ENCODE measurements around the gene SERTAD2.

Gene SERTAD2

GRCh38 chr2:64653109-64654062 is at the start of gene SERTAD2:
TSS of gene SERTAD2 (minus strand) at chr2:64653913. CDS start at chr2:64636871, 17,042 bp downstream.
- DNase-seq (ENCODE audit: insufficient read length, low spot score) (peak; percentile 60), FAIRE-seq (no peak)
- TF ChIP-seq CTCF (IDR thresholded peaks at IDR 0.05; ENCODE audit: insufficient read depth, missing control alignments) = no peak

GRCh38 chr2:64700133-64700809 is 46.6 kb upstream of the SERTAD2 start:
- TF ChIP-seq CTCF (IDR thresholded peaks at IDR 0.05; ENCODE audit: insufficient read depth, missing control alignments) = no peak
- DNase-seq (ENCODE audit: insufficient read length, low spot score) (no peak), FAIRE-seq (no peak)

GRCh38 chr2:64699712-64700111 is 46.0 kb upstream of the SERTAD2 start:
- TF ChIP-seq CTCF (IDR thresholded peaks at IDR 0.05; ENCODE audit: insufficient read depth, missing control alignments) = no peak
- DNase-seq (ENCODE audit: insufficient read length, low spot score) = no peak
- FAIRE-seq = no peak

GRCh38 chr2:64698668-64699444 is 45.1 kb upstream of the SERTAD2 start:
- DNase-seq (ENCODE audit: insufficient read length, low spot score) = no peak
- FAIRE-seq = no peak
- no peak for TF ChIP-seq CTCF (IDR thresholded peaks at IDR 0.05; ENCODE audit: insufficient read depth, missing control alignments)

- no peak for TF ChIP-seq CTCF (IDR thresholded peaks at IDR 0.05; ENCODE audit: insufficient read depth, missing control alignments)
- no peak for DNase-seq (ENCODE audit: insufficient read length, low spot score)
- no peak for FAIRE-seq
Measured at GRCh38 chr2:64698177-64698643, 44.5 kb upstream of the SERTAD2 start.

GRCh38 chr2:64697297-64698176 is 43.8 kb upstream of the SERTAD2 start:
- DNase-seq (ENCODE audit: insufficient read length, low spot score) = no peak
- no peak for FAIRE-seq
- no peak for TF ChIP-seq CTCF (IDR thresholded peaks at IDR 0.05; ENCODE audit: insufficient read depth, missing control alignments)

All from D721Med (cell line).